NCI-H748 (cell line): ENCODE measurements around the gene CDKAL1.
"Not testable (repeated sequence)": the region's sequence is repeated elsewhere in the genome, so short reads cannot be mapped to it uniquely, and the experiment has no call there.

Source experiments
- DNase-seq: peaks from one replicate; lab custom pipeline; 2025; ENCODE audit not compliant: unreplicated experiment; lab: John Stamatoyannopoulos, UW

CDKAL1 gene

GRCh38 chr6:20911712-20912111, 377.5 kb downstream of the CDKAL1 start:
- DNase-seq: no peak

GRCh38 chr6:20915156-20915555, 380.9 kb downstream of the CDKAL1 start:
- no peak for DNase-seq

- DNase-seq: no peak
These were observed 381.4 kb downstream of the CDKAL1 start for GRCh38 chr6:20915626-20916025.

GRCh38 chr6:20916086-20916485, 381.8 kb downstream of the CDKAL1 start:
- no peak for DNase-seq

GRCh38 chr6:20918868-20919267, 384.6 kb downstream of the CDKAL1 start:
- no peak for DNase-seq

- DNase-seq: no peak
These were observed 385.6 kb downstream of the CDKAL1 start for GRCh38 chr6:20919677-20920385.

GRCh38 chr6:20921578-20921977, 387.3 kb downstream of the CDKAL1 start:
- DNase-seq: no peak

- DNase-seq: no peak
These were observed 388.5 kb downstream of the CDKAL1 start for GRCh38 chr6:20922743-20923142.

GRCh38 chr6:20924094-20924493, 389.8 kb downstream of the CDKAL1 start:
- not testable (repeated sequence) for DNase-seq

GRCh38 chr6:20924911-20925543, 390.8 kb downstream of the CDKAL1 start:
- no peak for DNase-seq

GRCh38 chr6:20927130-20927860, 393.0 kb downstream of the CDKAL1 start:
- no peak for DNase-seq

GRCh38 chr6:20929283-20929682, 395.0 kb downstream of the CDKAL1 start:
- no peak for DNase-seq

GRCh38 chr6:20931093-20931492, 396.8 kb downstream of the CDKAL1 start:
- DNase-seq: no peak

GRCh38 chr6:20931772-20932171, 397.5 kb downstream of the CDKAL1 start:
- DNase-seq: no peak

GRCh38 chr6:20932284-20932683, 398.0 kb downstream of the CDKAL1 start:
- no peak for DNase-seq

GRCh38 chr6:20933057-20933788, 399.0 kb downstream of the CDKAL1 start:
- DNase-seq: peak; percentile 82

GRCh38 chr6:20936949-20937348, 402.7 kb downstream of the CDKAL1 start:
- DNase-seq: no peak

GRCh38 chr6:20939161-20939775, 405.0 kb downstream of the CDKAL1 start:
- peak; percentile 82 for DNase-seq

- DNase-seq: no peak
These were observed 408.9 kb downstream of the CDKAL1 start for GRCh38 chr6:20943040-20943627.

- no peak for DNase-seq
These were observed 409.7 kb downstream of the CDKAL1 start for GRCh38 chr6:20943922-20944321.

GRCh38 chr6:20946022-20946421, 411.8 kb downstream of the CDKAL1 start:
- no peak for DNase-seq
